Measurements from ENCODE around the gene VTI1A.

DNA sequence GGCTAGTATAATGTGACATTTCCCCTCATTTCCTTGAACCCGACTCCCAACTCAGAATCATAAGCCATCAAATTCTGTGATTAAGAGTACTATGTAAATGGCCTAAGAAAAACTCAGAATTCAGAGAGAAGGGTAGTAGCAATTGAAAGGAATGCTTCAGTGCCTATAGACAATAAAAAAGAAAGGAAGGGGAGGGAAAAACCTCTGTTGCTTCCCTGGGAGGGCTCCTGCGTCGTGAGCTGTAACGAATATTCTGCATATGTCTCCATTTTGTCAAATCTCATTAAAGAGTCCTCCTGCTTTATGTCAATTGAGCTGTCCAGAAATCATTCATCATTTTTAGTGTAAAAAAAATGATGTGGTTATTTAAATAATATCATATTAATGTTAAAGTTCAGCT is 223.0 kb downstream of the VTI1A start:
- TF ChIP-seq TAF1 (conservative IDR thresholded peaks at IDR 0.05) (no peak), SP1 (IDR thresholded peaks at IDR 0.05) (no peak), YY1 (IDR thresholded peaks at IDR 0.05) (no peak), JUND (IDR thresholded peaks at IDR 0.05) (no peak), EGR1 (IDR thresholded peaks at IDR 0.05; ENCODE audit: low read depth in 2 of 2) (no peak), GABPA (IDR thresholded peaks at IDR 0.05 in 1 of 2, conservative IDR thresholded peaks at IDR 0.05 in 1 of 2) (no peak)
- TF ChIP-seq, protein P1, sequence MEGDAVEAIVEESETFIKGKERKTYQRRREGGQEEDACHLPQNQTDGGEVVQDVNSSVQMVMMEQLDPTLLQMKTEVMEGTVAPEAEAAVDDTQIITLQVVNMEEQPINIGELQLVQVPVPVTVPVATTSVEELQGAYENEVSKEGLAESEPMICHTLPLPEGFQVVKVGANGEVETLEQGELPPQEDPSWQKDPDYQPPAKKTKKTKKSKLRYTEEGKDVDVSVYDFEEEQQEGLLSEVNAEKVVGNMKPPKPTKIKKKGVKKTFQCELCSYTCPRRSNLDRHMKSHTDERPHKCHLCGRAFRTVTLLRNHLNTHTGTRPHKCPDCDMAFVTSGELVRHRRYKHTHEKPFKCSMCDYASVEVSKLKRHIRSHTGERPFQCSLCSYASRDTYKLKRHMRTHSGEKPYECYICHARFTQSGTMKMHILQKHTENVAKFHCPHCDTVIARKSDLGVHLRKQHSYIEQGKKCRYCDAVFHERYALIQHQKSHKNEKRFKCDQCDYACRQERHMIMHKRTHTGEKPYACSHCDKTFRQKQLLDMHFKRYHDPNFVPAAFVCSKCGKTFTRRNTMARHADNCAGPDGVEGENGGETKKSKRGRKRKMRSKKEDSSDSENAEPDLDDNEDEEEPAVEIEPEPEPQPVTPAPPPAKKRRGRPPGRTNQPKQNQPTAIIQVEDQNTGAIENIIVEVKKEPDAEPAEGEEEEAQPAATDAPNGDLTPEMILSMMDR (IDR thresholded peaks at IDR 0.05; ENCODE audit: low read depth, low read length, missing input control): no peak
- TF ChIP-seq, protein P2, sequence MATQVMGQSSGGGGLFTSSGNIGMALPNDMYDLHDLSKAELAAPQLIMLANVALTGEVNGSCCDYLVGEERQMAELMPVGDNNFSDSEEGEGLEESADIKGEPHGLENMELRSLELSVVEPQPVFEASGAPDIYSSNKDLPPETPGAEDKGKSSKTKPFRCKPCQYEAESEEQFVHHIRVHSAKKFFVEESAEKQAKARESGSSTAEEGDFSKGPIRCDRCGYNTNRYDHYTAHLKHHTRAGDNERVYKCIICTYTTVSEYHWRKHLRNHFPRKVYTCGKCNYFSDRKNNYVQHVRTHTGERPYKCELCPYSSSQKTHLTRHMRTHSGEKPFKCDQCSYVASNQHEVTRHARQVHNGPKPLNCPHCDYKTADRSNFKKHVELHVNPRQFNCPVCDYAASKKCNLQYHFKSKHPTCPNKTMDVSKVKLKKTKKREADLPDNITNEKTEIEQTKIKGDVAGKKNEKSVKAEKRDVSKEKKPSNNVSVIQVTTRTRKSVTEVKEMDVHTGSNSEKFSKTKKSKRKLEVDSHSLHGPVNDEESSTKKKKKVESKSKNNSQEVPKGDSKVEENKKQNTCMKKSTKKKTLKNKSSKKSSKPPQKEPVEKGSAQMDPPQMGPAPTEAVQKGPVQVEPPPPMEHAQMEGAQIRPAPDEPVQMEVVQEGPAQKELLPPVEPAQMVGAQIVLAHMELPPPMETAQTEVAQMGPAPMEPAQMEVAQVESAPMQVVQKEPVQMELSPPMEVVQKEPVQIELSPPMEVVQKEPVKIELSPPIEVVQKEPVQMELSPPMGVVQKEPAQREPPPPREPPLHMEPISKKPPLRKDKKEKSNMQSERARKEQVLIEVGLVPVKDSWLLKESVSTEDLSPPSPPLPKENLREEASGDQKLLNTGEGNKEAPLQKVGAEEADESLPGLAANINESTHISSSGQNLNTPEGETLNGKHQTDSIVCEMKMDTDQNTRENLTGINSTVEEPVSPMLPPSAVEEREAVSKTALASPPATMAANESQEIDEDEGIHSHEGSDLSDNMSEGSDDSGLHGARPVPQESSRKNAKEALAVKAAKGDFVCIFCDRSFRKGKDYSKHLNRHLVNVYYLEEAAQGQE (IDR thresholded peaks at IDR 0.05): no peak
- TF ChIP-seq, protein P3, sequence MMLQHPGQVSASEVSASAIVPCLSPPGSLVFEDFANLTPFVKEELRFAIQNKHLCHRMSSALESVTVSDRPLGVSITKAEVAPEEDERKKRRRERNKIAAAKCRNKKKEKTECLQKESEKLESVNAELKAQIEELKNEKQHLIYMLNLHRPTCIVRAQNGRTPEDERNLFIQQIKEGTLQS (IDR thresholded peaks at IDR 0.05): no peak
- TF ChIP-seq, protein P4, sequence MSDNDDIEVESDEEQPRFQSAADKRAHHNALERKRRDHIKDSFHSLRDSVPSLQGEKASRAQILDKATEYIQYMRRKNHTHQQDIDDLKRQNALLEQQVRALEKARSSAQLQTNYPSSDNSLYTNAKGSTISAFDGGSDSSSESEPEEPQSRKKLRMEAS (IDR thresholded peaks at IDR 0.05): no peak

Measured in liver (tissue), 3 donors.